NCI-H82 treated with DMSO at 0.1 percent for 48 hours (cell line): ENCODE results near the gene CMKLR1.

Source experiments
- DNase-seq: peaks from one replicate; lab custom pipeline; 2025; ENCODE audit not compliant: unreplicated experiment; lab: John Stamatoyannopoulos, UW

CMKLR1 gene

GRCh38 chr12:108337235-108338223 is 1.6 kb downstream of the CMKLR1 start:
- no peak for DNase-seq

- DNase-seq = no peak
Measured at GRCh38 chr12:108335349-108336119, 3.6 kb downstream of the CMKLR1 start.

- no peak for DNase-seq
Measured at GRCh38 chr12:108333898-108334699, 5.0 kb downstream of the CMKLR1 start.

DNA sequence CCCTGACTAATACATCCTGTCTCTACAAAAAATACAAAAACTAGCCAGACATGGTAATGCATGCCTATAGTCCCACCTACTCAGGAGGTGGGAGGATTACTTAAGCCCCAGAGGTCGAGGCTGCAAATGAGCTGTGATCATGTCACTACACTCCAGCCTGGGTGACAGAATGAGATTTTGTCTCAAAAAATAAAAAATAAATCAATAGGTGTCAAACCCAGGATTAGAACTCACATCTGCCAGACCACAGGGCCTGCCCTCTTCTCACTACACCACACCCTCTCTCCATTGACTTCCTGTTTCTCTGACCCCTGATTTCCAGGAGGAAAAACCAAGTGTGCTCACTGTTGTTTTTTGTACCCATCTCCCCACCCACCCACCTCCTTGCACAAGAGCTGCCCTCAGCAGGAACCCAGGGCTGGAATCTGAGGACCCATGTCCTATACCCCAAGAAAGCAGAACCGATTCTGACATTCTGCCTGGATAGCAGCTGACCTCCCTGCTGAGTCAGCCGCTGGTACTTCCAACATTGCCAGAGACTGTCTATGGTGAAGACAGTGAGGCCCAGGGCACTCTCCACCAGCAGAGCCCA is 6.2 kb downstream of the CMKLR1 start:
- peak; percentile 11 for DNase-seq

DNA sequence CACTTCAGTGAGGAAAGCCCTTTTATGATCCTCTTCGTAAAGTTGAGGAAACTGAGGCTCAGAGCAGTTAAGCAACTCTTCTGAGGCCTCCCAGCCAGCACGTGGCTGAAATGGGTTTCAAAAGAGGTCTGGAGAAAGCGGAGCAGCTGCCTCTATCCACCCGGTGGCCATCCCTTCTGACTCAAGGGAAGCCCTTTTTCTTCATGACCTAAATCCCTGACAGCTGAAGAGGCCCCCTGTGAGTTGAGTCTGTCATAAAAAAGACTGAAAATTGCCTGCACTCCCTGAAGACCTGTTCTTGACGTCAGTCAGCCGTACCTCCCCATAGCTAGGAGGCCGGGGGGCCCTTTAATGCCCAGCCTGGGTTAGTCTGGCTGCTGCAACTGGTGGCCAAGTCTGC is 10.7 kb downstream of the CMKLR1 start:
- DNase-seq = no peak

DNA sequence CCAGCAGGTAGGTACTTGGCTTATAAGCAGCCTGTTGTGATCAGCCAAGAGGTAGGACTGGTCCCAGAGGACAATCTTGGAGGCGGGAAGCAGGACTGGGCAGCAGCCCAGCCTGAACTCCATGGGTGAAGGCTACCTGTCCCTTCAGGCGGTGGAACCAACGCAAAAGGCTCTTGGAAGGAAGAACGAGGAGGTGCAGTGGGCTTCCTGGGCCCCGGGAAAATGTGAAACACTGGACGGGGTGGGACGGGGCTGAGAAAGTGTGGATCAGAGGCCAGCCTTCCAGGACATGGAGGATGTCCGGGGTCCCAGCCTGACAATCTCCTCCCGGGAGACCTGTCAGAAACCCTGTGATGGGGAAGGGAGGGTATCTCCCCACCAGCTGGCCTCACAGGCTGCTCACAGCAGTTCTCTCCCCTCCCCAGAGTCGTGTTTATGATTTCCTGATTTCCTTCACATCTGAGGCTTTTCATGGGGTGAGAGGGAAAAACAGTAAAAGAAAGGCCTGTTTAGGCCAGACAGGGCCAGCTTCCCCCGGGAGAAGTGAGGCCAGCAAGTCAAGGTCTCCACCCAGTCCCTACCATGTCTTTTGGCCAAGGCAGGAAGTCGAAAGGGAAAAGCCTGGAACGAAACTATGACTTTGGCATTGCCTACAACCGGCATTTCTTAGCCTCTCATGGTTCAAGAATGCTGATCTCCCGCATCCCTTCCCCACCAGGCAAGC is 11.3 kb downstream of the CMKLR1 start:
- no peak for DNase-seq

DNA sequence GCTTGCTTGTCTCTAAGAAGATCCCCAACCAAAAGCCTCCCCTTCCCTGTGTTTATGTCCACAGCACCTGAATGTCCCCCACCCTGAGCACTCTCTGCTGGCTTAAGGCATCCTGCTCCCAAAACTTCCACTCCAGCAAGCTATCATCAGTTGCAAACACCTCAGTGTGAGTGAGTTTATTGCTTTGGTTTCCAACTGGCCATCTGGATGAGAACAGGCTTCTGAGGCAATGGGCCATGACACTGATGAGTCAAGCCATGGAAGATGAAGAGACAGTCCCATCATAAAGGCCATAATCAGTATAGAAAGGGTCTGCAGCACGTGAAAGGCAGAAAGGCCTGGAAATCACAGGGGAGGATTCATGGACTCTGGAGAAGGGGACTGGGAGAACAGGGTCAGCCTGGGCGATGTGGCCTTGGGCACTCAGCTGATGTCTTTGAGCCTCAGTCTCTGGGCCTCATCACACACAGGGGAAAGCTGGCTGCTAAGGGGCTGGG is 12.8 kb downstream of the CMKLR1 start:
- no peak for DNase-seq

DNA sequence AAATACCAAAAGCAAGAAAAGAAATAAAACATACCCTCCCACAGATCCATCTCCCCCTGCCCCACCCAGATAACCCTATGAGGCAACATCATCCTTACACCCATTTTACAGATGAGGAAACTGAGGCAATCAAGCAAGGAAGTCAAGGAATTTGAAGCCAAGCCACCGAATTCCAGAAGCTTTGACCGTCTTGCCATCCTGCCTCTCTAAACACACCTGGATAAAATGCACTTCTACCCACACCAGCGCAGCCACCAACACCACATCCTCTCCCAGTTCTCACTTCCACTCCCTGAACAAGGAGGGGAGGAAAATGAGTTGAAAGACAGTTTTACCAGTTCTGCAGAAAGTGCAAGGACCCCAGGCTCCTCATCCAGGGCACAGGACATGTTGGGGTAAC is 13.6 kb downstream of the CMKLR1 start:
- DNase-seq = no peak

DNA sequence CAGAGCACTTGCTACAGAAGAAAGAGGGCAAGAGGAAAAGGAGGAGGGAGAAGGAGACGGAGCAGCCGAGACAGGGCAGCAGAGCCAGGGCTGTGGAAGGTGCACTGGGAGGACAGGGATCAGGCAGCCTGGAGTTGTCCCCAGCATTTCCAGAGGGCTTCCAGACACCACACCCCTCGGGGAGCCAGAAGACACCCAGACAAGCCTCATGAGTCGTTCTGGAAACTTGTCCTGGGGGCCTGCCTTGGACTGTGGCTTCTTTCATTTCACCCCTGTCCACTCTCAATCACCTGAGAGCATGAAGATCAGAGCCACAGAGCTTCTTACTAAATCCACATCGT is 14.1 kb downstream of the CMKLR1 start:
- no peak for DNase-seq

DNA sequence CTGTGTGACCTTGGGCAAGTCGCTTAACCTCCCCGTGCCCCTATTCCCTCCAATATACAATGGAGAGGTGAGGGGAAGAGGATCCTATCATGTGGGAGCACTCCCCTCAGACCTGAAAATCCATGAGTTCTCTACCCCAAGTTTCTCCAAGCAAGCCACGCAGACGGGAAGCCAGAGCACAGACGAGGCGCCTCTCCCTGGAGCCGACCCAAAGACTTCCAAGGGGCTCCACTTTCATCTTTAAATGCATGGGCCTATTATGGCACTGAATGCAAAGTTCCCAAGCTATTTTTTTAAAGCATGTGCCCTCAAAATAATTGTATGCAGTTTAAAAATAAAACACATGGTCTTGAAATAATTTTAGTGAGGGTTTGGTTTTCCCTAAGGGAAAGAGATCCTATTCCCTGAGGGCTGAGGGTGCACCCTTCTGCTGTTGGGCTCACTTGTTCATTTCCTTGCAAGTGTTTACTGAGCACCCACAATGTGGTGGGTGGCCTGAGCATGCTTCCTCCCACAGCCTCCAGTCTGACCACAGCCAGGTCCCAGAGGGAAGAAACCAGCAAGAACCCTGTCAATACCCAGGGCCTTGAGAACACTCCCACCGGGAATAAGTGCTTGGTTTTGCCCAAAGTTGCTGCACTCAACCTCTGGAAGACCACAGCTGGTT is 14.6 kb downstream of the CMKLR1 start:
- no peak for DNase-seq

GRCh38 chr12:108323581-108323980 is 15.5 kb downstream of the CMKLR1 start:
- no peak for DNase-seq

- DNase-seq = no peak
Measured at GRCh38 chr12:108322998-108323397, 16.1 kb downstream of the CMKLR1 start.

DNA sequence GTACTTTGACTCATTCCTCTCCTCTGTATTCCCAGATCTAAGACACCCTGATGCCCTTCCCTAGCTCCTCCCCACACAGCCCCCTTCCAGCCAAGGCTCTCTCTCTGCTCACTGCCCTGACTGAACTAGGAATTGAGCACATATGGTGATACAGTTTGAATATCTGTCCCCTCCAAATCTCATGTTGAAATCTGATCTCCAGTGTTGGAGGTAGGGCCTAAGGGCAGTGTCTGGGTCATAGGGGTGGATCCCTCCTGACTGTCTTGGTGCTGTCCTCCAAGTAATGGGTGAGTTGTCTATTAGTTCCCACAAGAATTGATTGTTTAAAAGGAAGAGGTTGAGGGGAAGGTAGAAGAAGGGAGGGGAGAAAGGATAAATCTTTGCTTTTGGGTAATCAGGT is 17.4 kb downstream of the CMKLR1 start:
- DNase-seq = no peak

- no peak for DNase-seq
Measured at GRCh38 chr12:108320507-108321293, 18.4 kb downstream of the CMKLR1 start.

GRCh38 chr12:108319277-108320234 is 19.6 kb downstream of the CMKLR1 start:
- DNase-seq = no peak

DNA sequence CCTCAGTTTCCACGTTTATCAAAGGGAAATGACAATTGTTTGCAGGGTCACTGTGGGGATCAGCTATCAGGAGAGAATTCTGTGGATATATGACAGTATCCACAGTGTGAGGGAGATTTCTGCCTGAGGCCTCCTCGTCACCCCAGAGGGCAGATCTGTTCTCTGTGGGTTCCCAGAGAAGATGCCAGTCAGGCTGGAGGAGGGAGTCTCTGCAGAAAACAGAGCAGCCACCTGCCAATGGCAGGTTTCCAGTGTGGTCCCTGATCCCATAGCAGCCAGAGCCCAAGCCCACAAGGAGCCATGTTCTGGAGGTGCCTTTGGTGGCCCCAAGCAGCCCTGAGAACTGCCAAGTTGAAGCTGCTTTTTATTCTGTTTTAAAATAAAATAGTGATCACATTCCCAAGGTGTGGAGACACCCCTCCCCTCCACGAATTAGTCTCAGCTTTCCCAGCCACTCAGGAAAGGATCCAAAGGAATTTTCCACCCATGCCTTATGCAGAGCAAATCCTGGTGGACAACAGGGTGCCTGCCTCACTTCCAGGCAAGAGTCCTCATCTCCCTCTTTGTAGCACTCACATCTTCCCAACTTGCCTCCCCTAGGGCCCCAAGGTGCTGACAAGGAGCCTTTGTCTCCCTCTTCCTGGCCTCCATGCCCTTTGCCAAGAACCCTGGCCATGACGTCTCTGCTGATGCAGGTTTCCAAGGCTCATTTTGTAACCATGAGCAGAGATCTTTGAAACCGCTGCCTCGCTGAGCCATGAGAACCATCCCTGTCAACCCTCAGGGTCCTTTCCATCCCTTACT is 20.4 kb downstream of the CMKLR1 start:
- DNase-seq = no peak
